Measurements from ENCODE around the gene PPP2R5C. TPM values are rescaled to one million over a fixed set of nuclear protein-coding genes. Genes with fewer than 3 reads are reported as not detected.

PPP2R5C gene
- total and polyA plus RNA-seq, 2 of the 8 experiments (the other 6 are each of a cell fraction or from before 2014, with no cell fraction given): 49.6 to 95.9 TPM

- no peak for FAIRE-seq
- no peak overlapping the region for H4K8ac ChIP-seq (ENCODE audit: extremely low read depth, insufficient read depth, low read length)
- CTCF ChIA-PET (ENCODE audit: partially characterized antibody): interaction anchor here (0.6 kb wide), 1 partner anchor 1177 kb away, joined by 3 read pairs; no protein-coding TSS in a partner anchor
These were observed 64.3 kb downstream of the PPP2R5C start for GRCh38 chr14:101825797-101826196.

More at GRCh38 chr14:101825797-101826196, 64.3 kb downstream of the PPP2R5C start:
- Histone ChIP-seq H2AFZ (ENCODE audit: low read length) (no peak overlapping the region), H3K4me2 (ENCODE audit: insufficient read depth in 1 of 2, low read depth in 2 of 2, low read length in 2 of 2) (no peak overlapping the region), H2BK20ac (ENCODE audit: low read length) (no peak overlapping the region), H3K27ac (ENCODE audit: low read depth, low read length) (no peak overlapping the region), H4K20me1 (replicated peaks in 1 of 2; ENCODE audit: control insufficient read depth in 1 of 2, insufficient read depth in 2 of 2, low read length in 2 of 2) (peaks cover 7 to 8% of the 10 kb centered on the region in 2 experiments), H4K5ac (ENCODE audit: insufficient read length, low read depth, low read length) (no peak overlapping the region), H3K4me3 (ENCODE audit: extremely low read depth in 1 of 4, insufficient read depth in 2 of 4, low read depth in 3 of 4, low read length in 4 of 4) (no peak overlapping the region), H3K4ac (replicated peaks; ENCODE audit: insufficient read length, low read depth, low read length) (no peak overlapping the region), H3K18ac (ENCODE audit: extremely low read depth, low read length) (no peak overlapping the region), H3K9ac (replicated peaks in 1 of 4; ENCODE audit: extremely low read depth in 1 of 4, low read depth in 3 of 4, low read length in 3 of 4) (no peak overlapping the region), H3K27me3 (replicated peaks in 1 of 4; ENCODE audit: control insufficient read depth in 3 of 4, extremely low read depth in 1 of 4, insufficient read depth in 3 of 4, low read length in 3 of 4) (no peaks in the 10 kb centered on the region), H3K14ac (ENCODE audit: insufficient read length) (no peak overlapping the region), H3K79me2 (ENCODE audit: control insufficient read depth in 1 of 2, insufficient read depth in 2 of 2, low read length in 2 of 2) (peaks cover 0 to 51% of the 10 kb centered on the region in 2 experiments; a peak in 2 of 4 replicates), H3K23me2 (ENCODE audit: low read depth, low read length) (no peaks in the 10 kb centered on the region; the same call in 1 of the 2 replicates), H3K23ac (ENCODE audit: insufficient read length) (no peak overlapping the region), H2BK120ac (replicated peaks; ENCODE audit: low read depth, low read length) (no peak overlapping the region), H3K4me1 (replicated peaks in 1 of 4; ENCODE audit: control insufficient read depth in 3 of 4, insufficient read depth in 4 of 4, low read length in 3 of 4) (no peaks in the 10 kb centered on the region), H2AK5ac (ENCODE audit: low read depth, low read length) (no peak overlapping the region), H3K79me1 (ENCODE audit: low read depth, low read length) (peaks cover 12% of the 10 kb centered on the region; the same call in 1 of the 2 replicates), H2BK5ac (ENCODE audit: low read depth, low read length) (no peak overlapping the region), H3K36me3 (ENCODE audit: control insufficient read depth in 2 of 4, insufficient read depth in 4 of 4, low read length in 3 of 4) (no peaks in the 10 kb centered on the region; a peak in 2 of 8 replicates), H3K9me3 (ENCODE audit: insufficient read depth in 2 of 2, low read depth in 1 of 2, low read length in 1 of 2) (0 out of 4 replicates have a peak, but pooled peaks cover 0 to 2% of the 10 kb centered on the region in 2 experiments), H2BK15ac (ENCODE audit: low read length) (no peak overlapping the region), H4K91ac (replicated peaks; ENCODE audit: insufficient read length, low read length) (no peak overlapping the region), H2BK12ac (ENCODE audit: low read depth, low read length) (no peak overlapping the region), H3K56ac (replicated peaks; ENCODE audit: insufficient read length, low read depth, low read length) (no peak overlapping the region)
- no peak for TF ChIP-seq PHF8 (conservative IDR thresholded peaks at IDR 0.05; ENCODE audit: low read depth, low read length)
- no peak for TF ChIP-seq RNF2 (IDR thresholded peaks at IDR 0.05; ENCODE audit: borderline replicate concordance, low read depth, low read length, missing control alignments, poor library complexity, severe bottlenecking)
- TF ChIP-seq ZNF274 (IDR thresholded peaks at IDR 0.05; ENCODE audit: borderline replicate concordance, extremely low read depth, low read length): no peak
- POLR2A ChIA-PET (ENCODE audit: partially characterized antibody): no interaction called here
- 87% methylated on average over 3 of the region's 3 CpGs; no CpG with 5 or more reads in 1 of the 2 experiments for WGBS, 2 experiments (ENCODE audit: extremely low coverage in 1 of 2, insufficient coverage in 1 of 2, insufficient read length in 1 of 2, insufficient replicate concordance in 2 of 2, low coverage in 1 of 2, low lambda C conversion rate in 2 of 2, missing lambda C conversion rate in 1 of 2)
- DNase-seq (ENCODE audit: low read depth in 1 of 2, low spot score in 2 of 2): no peak
